Activated naive CD4-positive, alpha-beta T cell treated with anti-CD3 and anti-CD28 coated beads, Interleukin-2, amount 50 U/mL, for 72 hours (primary cell): Measurements from ENCODE around the gene SUPT16H. TPM values are rescaled to one million over a fixed set of nuclear protein-coding genes. Genes with fewer than 3 reads are reported as not detected.
A peak's percentile ranks its signal among the peaks of the same experiment; 100 is the strongest.
"Not testable (repeated sequence)": the region's sequence is repeated elsewhere in the genome, so short reads cannot be mapped to it uniquely, and the experiment has no call there.

ENCODE experiments used
- ATAC-seq, 2 donors: fragments of 150-1000 bp; cut with Tn5 transposase; 2 replicates each; pipeline ENCODE4 v1.10.0; 2021; ENCODE audit warnings: mild to moderate bottlenecking in 2 of 2, moderate library complexity in 2 of 2
- DNase-seq, 2 donors: peaks; one replicate each; pipeline ENCODE4 v3.0.0; 2021 to 2022; ENCODE audit warnings: low spot score in 2 of 2
- H3K27ac Mint-ChIP-seq, 2 donors: one replicate each; pipeline ENCODE4 v1.8.0; 2022; ENCODE audit warnings: mild to moderate bottlenecking in 2 of 2, mixed read lengths in 2 of 2
- H3K36me3 Mint-ChIP-seq, 2 donors: one replicate each; pipeline ENCODE4 v1.8.0; 2022; ENCODE audit warnings: mixed read lengths in 2 of 2
- H3K9me3 Mint-ChIP-seq, 2 donors: one replicate each; pipeline ENCODE4 v1.8.0; 2022; ENCODE audit warnings: mixed read lengths in 2 of 2
- total RNA-seq, 2 donors: library from RNA; stranded (reverse); gene quantifications; one replicate each; pipeline ENCODE4 v1.2.3, GENCODE V29; 2022

Gene SUPT16H
- total RNA-seq, 2 donors from 2014 or later: 161 to 172 TPM

DNA sequence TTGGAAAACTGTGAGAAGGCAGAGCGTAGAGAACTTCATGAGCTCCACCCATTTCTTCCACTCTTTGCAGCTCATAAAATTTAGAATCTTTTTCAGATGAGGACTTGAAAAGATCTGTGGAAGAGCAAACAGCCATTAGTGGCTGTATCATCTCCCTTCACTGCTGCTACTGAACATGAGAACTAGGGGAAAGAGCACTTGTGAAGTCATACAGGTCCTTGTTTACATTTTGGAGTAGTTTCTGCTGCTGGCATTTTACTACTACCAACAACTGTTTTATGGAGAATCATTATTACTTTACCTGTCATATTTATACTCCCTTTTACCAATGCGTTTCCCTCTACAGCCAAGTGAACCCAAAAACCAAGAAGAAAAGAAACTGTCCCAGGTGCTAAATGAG, 62.9 kb downstream of the SUPT16H start:
- Mint-ChIP-seq H3K9me3 (no peaks in the 10 kb centered on the region), H3K27ac (no peak overlapping the region), H3K36me3 (no peaks in the 10 kb centered on the region)
- ATAC-seq: no peak
- no peak for DNase-seq

DNA sequence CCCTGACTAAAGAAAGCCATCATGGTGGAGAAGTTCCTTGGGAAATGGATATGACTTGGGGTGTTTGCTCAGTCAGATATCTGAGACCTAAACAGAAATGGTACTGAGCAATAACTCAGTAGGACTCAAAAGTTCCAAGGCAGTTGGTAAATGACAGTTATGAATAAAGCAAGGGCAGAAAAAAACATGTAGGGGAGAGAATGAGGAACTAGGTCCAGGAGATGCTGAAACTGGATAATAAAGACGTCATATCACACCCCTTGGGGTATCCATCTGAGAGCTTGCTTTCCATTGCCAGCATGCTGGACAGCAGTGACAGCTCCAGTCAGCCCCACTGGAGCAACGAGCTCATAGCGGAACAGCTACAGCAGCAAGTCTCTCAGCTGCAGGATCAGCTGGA, 66.4 kb downstream of the SUPT16H start:
- Mint-ChIP-seq H3K27ac (no peak overlapping the region), H3K9me3 (no peaks in the 10 kb centered on the region), H3K36me3 (no peaks in the 10 kb centered on the region)
- no peak for ATAC-seq
- DNase-seq: no peak

DNA sequence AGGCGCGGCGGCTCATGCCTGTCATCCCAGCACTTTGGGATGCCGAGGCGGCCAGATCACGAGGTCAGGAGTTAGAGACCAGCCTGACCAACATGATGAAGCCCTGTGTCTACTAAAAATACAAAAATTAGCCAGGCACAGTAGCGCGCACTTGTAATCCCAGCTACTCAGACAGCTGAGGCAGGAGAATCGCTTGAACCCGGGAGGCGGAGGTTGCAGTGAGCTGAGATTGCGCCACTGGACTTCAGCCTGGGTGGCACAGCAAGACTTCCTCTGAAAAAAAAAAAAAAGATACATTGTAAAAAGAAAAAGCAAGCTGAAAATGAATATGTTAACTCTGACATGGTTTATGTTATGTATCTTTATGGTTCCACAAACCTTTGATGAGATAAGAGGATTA, 70.3 kb downstream of the SUPT16H start:
- DNase-seq (no peak), ATAC-seq (no peak)
- Mint-ChIP-seq H3K27ac (no peak overlapping the region), H3K36me3 (no peaks in the 10 kb centered on the region), H3K9me3 (no peaks in the 10 kb centered on the region)

DNA sequence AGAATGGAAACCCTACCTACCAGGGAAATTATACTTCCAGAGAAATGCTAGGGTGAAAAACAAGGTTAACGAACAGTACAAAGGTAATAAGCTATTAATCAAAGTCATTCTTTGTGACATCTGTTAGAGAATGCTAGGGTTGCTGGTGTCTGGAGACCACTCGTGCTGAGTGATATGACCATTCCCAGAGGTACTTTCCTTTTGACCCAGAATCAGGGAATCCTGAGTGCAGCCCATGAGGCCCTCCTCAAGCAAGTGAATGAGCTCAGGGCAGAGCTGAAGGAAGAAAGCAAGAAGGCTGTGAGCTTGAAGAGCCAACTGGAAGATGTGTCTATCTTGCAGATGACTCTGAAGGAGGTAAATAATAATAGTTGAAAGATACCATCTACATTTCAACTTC, 72.2 kb downstream of the SUPT16H start:
- no peak for ATAC-seq
- Mint-ChIP-seq H3K36me3 (no peaks in the 10 kb centered on the region), H3K27ac (no peak overlapping the region), H3K9me3 (no peaks in the 10 kb centered on the region)
- no peak for DNase-seq

DNA sequence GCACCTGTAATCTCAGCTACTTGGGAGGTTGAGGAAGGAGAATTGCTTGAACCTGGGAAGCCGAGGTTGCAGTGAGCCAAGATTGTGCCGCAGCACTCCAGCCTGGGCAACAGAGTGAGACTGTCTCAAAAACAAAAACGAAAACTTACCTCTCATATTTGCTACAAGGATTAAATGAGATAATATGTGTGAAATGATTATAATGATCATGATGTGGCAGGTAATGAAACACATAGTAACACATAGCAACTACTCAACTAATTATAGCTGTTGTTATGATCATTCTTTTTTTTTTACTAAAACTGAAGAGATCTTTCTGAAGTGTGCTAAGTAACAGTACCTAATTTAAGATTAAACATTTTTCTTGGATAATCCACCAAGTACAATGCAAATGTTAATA, 73.9 kb downstream of the SUPT16H start:
- H3K27ac Mint-ChIP-seq: no peak overlapping the region

DNA sequence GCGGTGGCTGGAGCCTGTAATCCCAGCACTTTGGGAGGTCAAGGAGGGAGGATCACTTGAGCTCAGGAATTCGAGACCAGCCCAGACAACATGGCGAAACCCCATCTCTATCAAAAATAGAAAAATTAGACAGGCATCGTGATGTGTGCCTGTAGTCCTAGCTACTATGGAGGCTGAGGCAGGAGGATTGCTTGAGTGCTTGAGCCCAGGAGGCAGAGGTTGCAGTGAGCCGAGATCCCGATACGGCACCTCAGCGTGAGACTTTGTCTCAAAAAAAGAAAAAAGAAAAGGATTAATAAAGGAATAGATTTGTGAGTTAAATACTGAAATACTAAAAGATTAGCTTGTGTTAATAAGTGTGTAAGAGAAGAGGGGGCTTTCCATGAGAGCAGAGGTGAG, 74.6 kb downstream of the SUPT16H start:
- H3K36me3 Mint-ChIP-seq: no peaks in the 10 kb centered on the region
- peak overlapping the region; percentile 69 to 79 for H3K27ac Mint-ChIP-seq
- H3K9me3 Mint-ChIP-seq: no peaks in the 10 kb centered on the region
- ATAC-seq (no peak), DNase-seq (no peak)

More for the DNA sequence above, 73.9 kb downstream of the SUPT16H start:
- Mint-ChIP-seq H3K36me3 (no peaks in the 10 kb centered on the region), H3K9me3 (no peaks in the 10 kb centered on the region)
- DNase-seq (no peak), ATAC-seq (no peak)

DNA sequence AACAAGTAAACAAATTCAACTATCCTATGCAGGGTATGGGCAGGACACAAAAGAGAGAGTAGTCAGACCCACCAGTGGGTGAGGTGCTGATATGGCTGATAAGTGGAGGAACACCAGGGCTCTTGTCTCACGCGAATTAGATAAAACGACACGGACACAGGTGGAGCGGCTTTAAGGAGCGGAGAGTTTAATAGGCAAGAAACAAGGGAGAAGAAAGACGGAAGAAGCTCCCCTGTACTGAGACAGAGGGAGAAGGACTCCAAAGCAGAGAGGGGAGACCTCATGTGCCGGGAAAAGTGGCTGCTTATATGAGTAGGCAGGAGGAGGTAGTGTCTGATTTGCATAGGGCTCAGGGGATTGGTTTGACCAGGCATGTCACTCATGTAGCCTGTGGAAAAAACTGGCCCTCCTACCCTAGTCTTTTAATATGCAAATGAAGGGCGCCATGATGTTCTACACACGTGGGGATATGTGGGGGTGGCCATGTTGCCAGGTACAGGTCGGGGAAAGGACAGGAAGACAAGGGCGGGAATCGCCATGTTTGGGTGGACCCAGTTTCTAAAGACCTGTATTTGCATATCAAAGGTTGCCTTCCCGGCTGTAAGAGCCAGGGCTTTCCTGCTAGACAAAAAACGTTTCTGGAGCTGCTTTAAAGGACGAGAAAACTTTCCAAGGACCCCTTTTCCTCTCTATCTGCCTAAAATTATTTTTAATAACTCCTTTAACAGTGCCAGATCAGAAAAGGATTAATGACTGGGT, 75.2 kb downstream of the SUPT16H start:
- DNase-seq (peak; percentile 58 to 90), ATAC-seq (peak; percentile 90 to 94)
- Mint-ChIP-seq H3K27ac (peak overlapping the region; percentile 69 to 79), H3K36me3 (no peaks in the 10 kb centered on the region), H3K9me3 (no peaks in the 10 kb centered on the region)

DNA sequence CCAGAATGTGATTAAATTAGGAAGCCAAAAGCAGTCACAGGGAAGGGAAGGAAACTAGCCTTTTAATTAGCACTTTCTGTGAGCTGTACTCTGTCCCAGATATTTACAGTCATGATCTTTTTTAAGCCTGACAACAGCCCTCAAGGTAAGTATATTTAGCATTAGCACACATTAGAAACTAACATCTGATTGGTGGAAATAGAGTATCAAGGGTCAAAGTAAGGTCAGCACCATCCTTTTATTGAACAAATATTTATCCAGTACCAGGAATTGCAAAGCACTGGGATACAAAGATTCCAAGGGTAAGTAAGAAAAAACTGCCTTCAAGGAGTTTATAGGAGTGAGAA, 75.7 kb downstream of the SUPT16H start:
- H3K9me3 Mint-ChIP-seq: no peaks in the 10 kb centered on the region
- no peaks in the 10 kb centered on the region for H3K36me3 Mint-ChIP-seq
- H3K27ac Mint-ChIP-seq: peak overlapping the region in 1 of 2 donors; percentile 79
- no peak for DNase-seq
- ATAC-seq: no peak

DNA sequence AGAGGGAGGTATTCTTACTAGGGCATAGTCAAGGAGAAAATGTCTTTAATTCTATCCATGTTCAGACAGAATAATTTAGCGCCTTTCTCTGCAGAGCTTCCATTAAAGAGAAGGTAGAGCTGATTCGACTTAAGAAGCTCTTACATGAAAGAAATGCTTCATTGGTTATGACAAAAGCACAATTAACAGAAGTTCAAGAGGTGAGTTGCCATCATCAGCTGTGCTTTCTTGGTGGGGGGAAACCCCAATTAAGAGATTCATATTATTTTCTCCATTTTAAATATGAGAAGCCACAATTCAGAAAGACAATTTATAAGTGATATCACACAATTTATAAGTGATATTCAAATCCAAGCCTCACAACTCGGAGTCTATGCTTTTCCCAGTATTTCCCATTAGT, 76.2 kb downstream of the SUPT16H start:
- ATAC-seq: no peak
- Mint-ChIP-seq H3K36me3 (no peaks in the 10 kb centered on the region), H3K9me3 (no peaks in the 10 kb centered on the region), H3K27ac (peak overlapping the region in 1 of 2 donors; percentile 79)
- no peak for DNase-seq

DNA sequence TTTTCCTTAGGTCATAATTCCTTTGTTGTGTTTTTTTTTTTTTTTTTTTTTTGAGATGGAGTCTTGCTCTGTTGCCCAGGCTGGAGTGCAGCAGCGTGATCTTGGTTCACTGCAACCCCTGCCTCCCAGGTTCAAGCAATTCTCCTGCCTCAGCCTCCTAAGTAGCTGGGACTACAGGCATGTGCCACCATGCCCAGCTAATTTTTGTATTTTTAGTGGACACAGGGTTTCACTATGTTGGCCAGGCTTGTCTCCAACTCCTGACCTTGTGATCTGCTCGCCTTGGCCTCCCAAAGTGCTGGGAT, 81.0 kb downstream of the SUPT16H start:
- not testable (repeated sequence) for ATAC-seq, H3K27ac Mint-ChIP-seq, DNase-seq, H3K9me3 Mint-ChIP-seq, H3K36me3 Mint-ChIP-seq

DNA sequence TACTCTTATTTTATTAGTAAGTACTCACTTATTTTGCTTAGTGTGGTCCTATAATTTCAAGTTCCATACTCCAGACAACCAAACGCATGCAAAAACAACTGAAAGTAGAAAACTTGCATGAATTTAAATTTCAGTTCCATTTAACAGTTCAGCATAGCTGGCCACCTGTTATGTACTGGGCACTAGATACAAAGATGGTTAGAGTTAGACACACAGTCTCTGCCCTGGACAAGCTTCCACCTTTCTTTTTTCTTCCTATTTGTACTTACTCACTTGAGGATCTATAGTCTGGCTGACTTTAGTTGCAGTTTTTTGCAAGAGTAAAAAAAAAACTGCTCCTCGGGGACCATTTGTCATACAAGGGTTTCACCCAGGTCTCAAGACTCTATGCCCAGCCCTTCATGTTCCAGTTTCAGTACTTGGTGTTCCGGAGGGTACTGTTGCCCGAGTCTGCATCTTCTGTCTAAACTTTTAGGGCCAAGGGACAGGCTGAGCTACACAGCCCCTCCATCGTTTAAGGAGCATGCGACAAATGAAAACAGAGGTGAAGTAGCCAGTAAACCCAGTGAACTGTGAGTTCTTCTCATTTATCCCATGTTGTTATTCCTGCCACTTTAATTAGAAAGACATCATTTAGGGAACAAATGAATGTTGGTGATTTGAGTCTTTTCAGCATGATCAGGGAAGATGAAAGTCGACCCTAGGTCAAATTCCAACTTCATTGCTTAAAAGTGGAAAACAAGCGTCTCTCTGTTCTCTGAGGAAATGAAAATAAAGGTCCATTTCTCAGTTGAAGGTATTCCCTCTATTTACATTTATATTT, 81.6 kb downstream of the SUPT16H start:
- ATAC-seq: no peak
- H3K9me3 Mint-ChIP-seq: no peaks in the 10 kb centered on the region
- no peak for DNase-seq
- H3K27ac Mint-ChIP-seq: no peak overlapping the region
- no peaks in the 10 kb centered on the region for H3K36me3 Mint-ChIP-seq

Other genes with a start within 250 kb of the SUPT16H start
- not detected for gene OR5AU1, start 228.0 kb downstream of the SUPT16H start, total RNA-seq
- gene HNRNPC, start 114.6 kb downstream of the SUPT16H start, total RNA-seq: 1,000 to 10,000 TPM in 1 of 2 donors, 100 to 1,000 TPM in 1; 948 to 1,048 TPM
- not detected for gene RPGRIP1, start 103.9 kb downstream of the SUPT16H start, total RNA-seq
- gene CHD8, start 72.1 kb upstream of the SUPT16H start, total RNA-seq: 100 to 1,000 TPM; 125 to 126 TPM
- 10 to 100 TPM; 30.2 to 48.8 TPM for gene RAB2B, start 92.9 kb upstream of the SUPT16H start, total RNA-seq
- 100 to 1,000 TPM in 1 of 2 donors, 10 to 100 TPM in 1; 80.8 to 104 TPM for gene TOX4, start 93.2 kb upstream of the SUPT16H start, total RNA-seq
- gene METTL3, start 127.3 kb upstream of the SUPT16H start, total RNA-seq: 10 to 100 TPM; 60.6 to 74.9 TPM
- 1 to 10 TPM; 5.4 to 9.3 TPM for gene SALL2, start 142.3 kb upstream of the SUPT16H start, total RNA-seq
- gene OR10G3, start 196.1 kb upstream of the SUPT16H start, total RNA-seq: not detected